CD4-positive, alpha-beta T cell treated with Interleukin-17A for 4 hours (primary cell): ENCODE measurements around the gene EXD3.

Experiments
- DNase-seq: peaks from one replicate; pipeline ENCODE4 v3.0.0-alpha.2; 2020; ENCODE audit warnings: mixed read lengths

EXD3 gene

GRCh38 chr9:137446851-137447471 lies 24.0 kb upstream of the EXD3 start:
- DNase-seq, result no peak

- no peak for DNase-seq
Measured at GRCh38 chr9:137445930-137446431, 23.0 kb upstream of the EXD3 start.

- peak; percentile 92 for DNase-seq
Measured at GRCh38 chr9:137445275-137445807, 22.4 kb upstream of the EXD3 start.

- no peak for DNase-seq
Measured at GRCh38 chr9:137444106-137444790, 21.3 kb upstream of the EXD3 start.

GRCh38 chr9:137441935-137442321 lies 19.0 kb upstream of the EXD3 start:
- DNase-seq, result no peak

- DNase-seq, result peak; percentile 35
Measured at GRCh38 chr9:137441289-137441934, 18.4 kb upstream of the EXD3 start, which contains the start of gene ENTPD8. TSS of gene ENTPD8 (minus strand) at chr9:137441357. CDS start at chr9:137438285, 3,072 bp downstream.

GRCh38 chr9:137439158-137439714 lies 16.3 kb upstream of the EXD3 start:
- DNase-seq, result peak; percentile 2

GRCh38 chr9:137438591-137439157 lies 15.7 kb upstream of the EXD3 start:
- no peak for DNase-seq

- no peak for DNase-seq
Measured at GRCh38 chr9:137437691-137438590, 15.0 kb upstream of the EXD3 start.

GRCh38 chr9:137436761-137437600 lies 14.0 kb upstream of the EXD3 start:
- no peak for DNase-seq

GRCh38 chr9:137435980-137436760 lies 13.2 kb upstream of the EXD3 start:
- DNase-seq, result no peak

- peak; percentile 1 for DNase-seq
Measured at GRCh38 chr9:137435381-137435891, 12.5 kb upstream of the EXD3 start.

GRCh38 chr9:137434498-137435380 lies 11.8 kb upstream of the EXD3 start:
- DNase-seq, result no peak

- DNase-seq, result no peak
Measured at GRCh38 chr9:137433916-137434431, 11.0 kb upstream of the EXD3 start.

- DNase-seq, result no peak
Measured at GRCh38 chr9:137433349-137433915, 10.5 kb upstream of the EXD3 start.

GRCh38 chr9:137432687-137433348 lies 9.9 kb upstream of the EXD3 start:
- DNase-seq, result no peak

- no peak for DNase-seq
Measured at GRCh38 chr9:137431416-137431931, 8.5 kb upstream of the EXD3 start.
